Panc1 (cell line): ENCODE results near the gene FANCC.

Experiments
- POLR2AphosphoS5 ChIP-seq: IDR thresholded peaks from 2 replicates; pipeline ENCODE4 v1.6.1; 2012; ENCODE audit warnings: mild to moderate bottlenecking, low read depth, low read length, moderate library complexity
- TCF7L2 ChIP-seq: IDR thresholded peaks from 2 replicates; pipeline ENCODE4 v1.6.1; 2011; ENCODE audit warnings: mild to moderate bottlenecking, low read depth, low read length, inconsistent platforms
- TF ChIP-seq, protein P1 (sequence below): fragments of 450-650 bp; IDR thresholded peaks from 2 replicates; pipeline ENCODE4 v1.5.1; 2017; ENCODE audit warnings: mild to moderate bottlenecking

DNA sequence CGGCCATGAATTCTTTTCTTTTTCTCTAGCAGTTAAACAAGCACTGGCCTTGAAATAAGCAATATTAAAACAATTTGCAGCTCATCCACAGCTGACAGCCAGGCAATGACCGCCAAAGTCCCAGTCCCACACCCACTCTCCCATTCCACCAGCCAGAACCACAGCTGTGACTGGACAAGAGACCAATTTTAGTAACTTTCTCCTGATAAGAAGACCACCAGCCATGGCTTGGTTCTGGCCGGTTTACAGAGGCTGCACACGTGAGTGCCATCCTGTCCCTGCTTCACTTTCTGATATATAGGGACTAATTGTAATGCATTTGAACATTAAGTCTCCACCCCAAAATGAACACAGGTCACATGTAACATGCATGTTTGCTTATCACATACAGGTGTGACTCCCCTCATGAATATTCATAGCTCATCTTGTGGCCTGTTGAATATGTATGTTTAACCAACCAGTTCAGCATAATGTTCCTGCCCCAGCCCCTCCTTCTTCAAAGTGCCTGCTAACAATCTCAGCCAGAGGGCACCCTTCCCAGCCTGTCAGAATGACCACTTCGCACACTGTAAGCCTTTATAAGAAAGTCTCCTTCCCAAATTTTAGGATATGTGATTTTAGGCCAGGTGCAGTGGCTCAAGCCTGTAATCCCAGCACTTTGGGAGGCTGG, 23.9 kb upstream of the FANCC start:
- TF ChIP-seq, protein P1, sequence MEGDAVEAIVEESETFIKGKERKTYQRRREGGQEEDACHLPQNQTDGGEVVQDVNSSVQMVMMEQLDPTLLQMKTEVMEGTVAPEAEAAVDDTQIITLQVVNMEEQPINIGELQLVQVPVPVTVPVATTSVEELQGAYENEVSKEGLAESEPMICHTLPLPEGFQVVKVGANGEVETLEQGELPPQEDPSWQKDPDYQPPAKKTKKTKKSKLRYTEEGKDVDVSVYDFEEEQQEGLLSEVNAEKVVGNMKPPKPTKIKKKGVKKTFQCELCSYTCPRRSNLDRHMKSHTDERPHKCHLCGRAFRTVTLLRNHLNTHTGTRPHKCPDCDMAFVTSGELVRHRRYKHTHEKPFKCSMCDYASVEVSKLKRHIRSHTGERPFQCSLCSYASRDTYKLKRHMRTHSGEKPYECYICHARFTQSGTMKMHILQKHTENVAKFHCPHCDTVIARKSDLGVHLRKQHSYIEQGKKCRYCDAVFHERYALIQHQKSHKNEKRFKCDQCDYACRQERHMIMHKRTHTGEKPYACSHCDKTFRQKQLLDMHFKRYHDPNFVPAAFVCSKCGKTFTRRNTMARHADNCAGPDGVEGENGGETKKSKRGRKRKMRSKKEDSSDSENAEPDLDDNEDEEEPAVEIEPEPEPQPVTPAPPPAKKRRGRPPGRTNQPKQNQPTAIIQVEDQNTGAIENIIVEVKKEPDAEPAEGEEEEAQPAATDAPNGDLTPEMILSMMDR: no peak; the same call in 1 of the 2 replicates
- no peak for TF ChIP-seq POLR2AphosphoS5
- TF ChIP-seq TCF7L2: no peak
